ENCODE measurements around the gene SMURF1.

The SMURF1 gene

DNA sequence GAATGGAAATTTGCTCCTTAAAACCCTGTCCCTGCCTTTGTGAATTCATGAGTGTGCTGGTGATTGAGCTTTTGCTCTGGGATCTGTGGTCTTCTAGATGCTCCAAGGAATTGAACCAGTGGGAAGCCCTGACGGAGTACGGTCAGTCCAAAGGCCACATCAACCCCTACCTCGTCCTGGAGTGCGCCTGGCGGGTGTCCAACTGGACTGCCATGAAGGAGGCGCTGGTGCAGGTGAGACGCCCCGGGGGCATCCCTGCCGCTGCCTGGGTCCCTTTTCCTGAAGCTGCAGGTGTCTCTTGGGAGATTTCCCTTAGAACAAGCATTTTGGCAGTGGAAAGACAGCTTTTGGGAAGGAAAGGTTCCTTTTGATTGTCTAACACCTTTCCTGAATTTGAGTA is 165.2 kb downstream of the SMURF1 start:
- ATAC-seq: no peak
- Mint-ChIP-seq H3K4me3 (no peak overlapping the region), H3K4me1 (no peaks in the 10 kb centered on the region), H3K9me3 (no peaks in the 10 kb centered on the region), H3K27me3 (no peaks in the 10 kb centered on the region), H3K27ac (no peak overlapping the region)
- DNase-seq: no peak

Measured in stimulated activated naive CD8-positive, alpha-beta T cell treated with anti-CD3 and anti-CD28 coated beads, Interleukin-15, amount 100 ng/mL, for 72 hours (primary cell).